DMS53 treated with DMSO at 0.1 percent for 48 hours (cell line): ENCODE measurements around the gene HPS1.
A peak's percentile ranks its signal among the peaks of the same experiment; 100 is the strongest.

Experiments used
- DNase-seq: peaks from one replicate; lab custom pipeline; 2025; ENCODE audit not compliant: unreplicated experiment; lab: John Stamatoyannopoulos, UW

The HPS1 gene

GRCh38 chr10:98433371-98433770 is 13.4 kb downstream of the HPS1 start:
- DNase-seq: no peak

- DNase-seq: no peak
Observed at GRCh38 chr10:98432330-98432729, 14.4 kb downstream of the HPS1 start.

- no peak for DNase-seq
Observed at GRCh38 chr10:98431016-98431415, 15.7 kb downstream of the HPS1 start.

GRCh38 chr10:98430427-98430826 is 16.3 kb downstream of the HPS1 start:
- no peak for DNase-seq

GRCh38 chr10:98429320-98430072 is 17.2 kb downstream of the HPS1 start:
- no peak for DNase-seq

- DNase-seq: no peak
Observed at GRCh38 chr10:98427011-98427515, 19.7 kb downstream of the HPS1 start.

GRCh38 chr10:98425511-98426352 is 21.0 kb downstream of the HPS1 start:
- peak; percentile 20 for DNase-seq

- DNase-seq: no peak
Observed at GRCh38 chr10:98424295-98425254, 22.2 kb downstream of the HPS1 start.

- DNase-seq: no peak
Observed at GRCh38 chr10:98423691-98424120, 23.0 kb downstream of the HPS1 start.

- no peak for DNase-seq
Observed at GRCh38 chr10:98422182-98422581, 24.6 kb downstream of the HPS1 start.

GRCh38 chr10:98420786-98421185 is 25.9 kb downstream of the HPS1 start:
- no peak for DNase-seq

GRCh38 chr10:98419469-98420261 is 27.1 kb downstream of the HPS1 start:
- DNase-seq: no peak

GRCh38 chr10:98418665-98419468 is 27.9 kb downstream of the HPS1 start:
- DNase-seq: no peak

- no peak for DNase-seq
Observed at GRCh38 chr10:98417973-98418664, 28.6 kb downstream of the HPS1 start.

- DNase-seq: no peak
Observed at GRCh38 chr10:98417481-98417959, 29.2 kb downstream of the HPS1 start.

GRCh38 chr10:98416606-98417388 is 29.9 kb downstream of the HPS1 start:
- no peak for DNase-seq

GRCh38 chr10:98415731-98416119 is 31.0 kb downstream of the HPS1 start:
- DNase-seq: no peak
